H9 (cell line): ENCODE measurements around the gene RNF217. TPM values are rescaled to one million over a fixed set of nuclear protein-coding genes. Genes with fewer than 3 reads are reported as not detected.

ENCODE experiments used
- DNase-seq: peaks from one replicate; pipeline ENCODE4 v3.0.0-alpha.2; 2017
- H2AFZ ChIP-seq: one replicate; pipeline ENCODE4 v1.6.1; 2013; ENCODE audit warnings: mild to moderate bottlenecking, low read length, control low read depth, moderate library complexity
- H2AK5ac ChIP-seq: 2 replicates; pipeline ENCODE4 v1.6.1; 2013; ENCODE audit warnings: low read length, control low read depth, mixed read lengths; ENCODE audit not compliant: insufficient read length
- H2BK120ac ChIP-seq: one replicate; pipeline ENCODE4 v1.6.1; 2013; ENCODE audit warnings: low read depth, mild to moderate bottlenecking, low read length, control low read depth, inconsistent platforms; ENCODE audit not compliant: poor library complexity, severe bottlenecking
- H2BK12ac ChIP-seq: 2 replicates; pipeline ENCODE4 v1.6.1; 2013; ENCODE audit warnings: low read length, control low read depth, mixed read lengths, low read depth; ENCODE audit not compliant: insufficient read length
- H2BK15ac ChIP-seq: 2 replicates; pipeline ENCODE4 v1.6.1; 2013; ENCODE audit warnings: low read depth, low read length, control low read depth
- H2BK20ac ChIP-seq: one replicate; pipeline ENCODE4 v1.6.1; 2013; ENCODE audit warnings: low read depth, mild to moderate bottlenecking, low read length, control low read depth, inconsistent platforms; ENCODE audit not compliant: poor library complexity, severe bottlenecking
- H2BK5ac ChIP-seq: 2 replicates; pipeline ENCODE4 v1.6.1; 2013; ENCODE audit warnings: low read length, control low read depth, mixed read lengths; ENCODE audit not compliant: insufficient read length
- H3K14ac ChIP-seq: 2 replicates; pipeline ENCODE4 v1.6.1; 2013; ENCODE audit warnings: low read length, control low read depth; ENCODE audit not compliant: insufficient read depth
- H3K18ac ChIP-seq: 2 replicates; pipeline ENCODE4 v1.6.1; 2013; ENCODE audit warnings: low read depth, mild to moderate bottlenecking, mixed read lengths, low read length, control low read depth; ENCODE audit not compliant: insufficient read length
- H3K23ac ChIP-seq: 2 replicates; pipeline ENCODE4 v1.6.1; 2013; ENCODE audit warnings: low read length, control low read depth, mixed read lengths, low read depth; ENCODE audit not compliant: insufficient read length
- H3K23me2 ChIP-seq: 2 replicates; pipeline ENCODE4 v1.6.1; 2013; ENCODE audit warnings: low read depth, mild to moderate bottlenecking, mixed read lengths, low read length, control low read depth; ENCODE audit not compliant: insufficient read length, poor library complexity, severe bottlenecking
- H3K27ac ChIP-seq: 2 replicates; pipeline ENCODE4 v1.5.1; 2013; ENCODE audit warnings: low read length, control low read depth, mixed read lengths, low read depth; ENCODE audit not compliant: insufficient read length
- H3K27me3 ChIP-seq: 2 replicates; pipeline ENCODE4 v1.6.1; 2013; ENCODE audit warnings: low read length, control low read depth, inconsistent platforms; ENCODE audit not compliant: insufficient read depth
- H3K4ac ChIP-seq: 2 replicates; pipeline ENCODE4 v1.6.1; 2013; ENCODE audit warnings: low read depth, mild to moderate bottlenecking, control low read depth, inconsistent platforms, low read length, moderate library complexity
- H3K4me1 ChIP-seq: 2 replicates; pipeline ENCODE4 v1.6.1; 2013; ENCODE audit warnings: low read length, control low read depth, inconsistent platforms; ENCODE audit not compliant: insufficient read depth
- H3K4me2 ChIP-seq: 2 replicates; pipeline ENCODE4 v1.6.1; 2013; ENCODE audit warnings: low read length, control low read depth, mixed read lengths; ENCODE audit not compliant: insufficient read length, insufficient read depth
- H3K56ac ChIP-seq: 2 replicates; pipeline ENCODE4 v1.6.1; 2013; ENCODE audit warnings: low read depth, mild to moderate bottlenecking, mixed read lengths, low read length, control low read depth; ENCODE audit not compliant: insufficient read length
- H3K79me1 ChIP-seq: 2 replicates; pipeline ENCODE4 v1.6.1; 2013; ENCODE audit warnings: low read depth, mild to moderate bottlenecking, moderate library complexity, low read length, control low read depth, inconsistent platforms; ENCODE audit not compliant: insufficient read depth, poor library complexity, severe bottlenecking
- H3K79me2 ChIP-seq: 2 replicates; pipeline ENCODE4 v1.6.1; 2013; ENCODE audit warnings: low read length, control low read depth, inconsistent platforms; ENCODE audit not compliant: insufficient read depth
- H3K9ac ChIP-seq: 2 replicates; pipeline ENCODE4 v1.6.1; 2013; ENCODE audit warnings: low read length, control low read depth, mixed read lengths; ENCODE audit not compliant: insufficient read length; ENCODE audit errors: extremely low read depth
- H3K9me3 ChIP-seq: one replicate; pipeline ENCODE4 v1.6.1; 2013; ENCODE audit warnings: low read depth, low read length, inconsistent platforms; ENCODE audit not compliant: control insufficient read depth
- H3T11ph ChIP-seq: one replicate; pipeline ENCODE4 v1.6.1; 2013; ENCODE audit warnings: mild to moderate bottlenecking, low read length, control low read depth, inconsistent platforms
- H4K20me1 ChIP-seq: one replicate; pipeline ENCODE4 v1.6.1; 2013; ENCODE audit not compliant: control insufficient read depth, insufficient read length, insufficient read depth
- H4K5ac ChIP-seq: 2 replicates; pipeline ENCODE4 v1.6.1; 2013; ENCODE audit warnings: low read depth, mild to moderate bottlenecking, mixed read lengths, low read length, control low read depth; ENCODE audit not compliant: insufficient read length
- H4K8ac ChIP-seq: replicated peaks from 2 replicates; pipeline ENCODE4 v1.6.1; 2013; ENCODE audit warnings: low read length, control low read depth, mixed read lengths, low read depth; ENCODE audit not compliant: insufficient read length
- H4K91ac ChIP-seq: 2 replicates; pipeline ENCODE4 v1.6.1; 2013; ENCODE audit warnings: low read depth, mild to moderate bottlenecking, moderate library complexity, mixed read lengths, low read length, control low read depth; ENCODE audit not compliant: insufficient read length
- H3K27ac Mint-ChIP-seq, 3 experiments: 2 replicates in 2 of 3; 3 replicates in 1 of 3; pipeline ENCODE4 v1.8.0; 2020 to 2021; ENCODE audit warnings: mixed read lengths in 3 of 3, mild to moderate bottlenecking in 1 of 3, moderate library complexity in 1 of 3
- H3K27me3 Mint-ChIP-seq: 2 replicates; pipeline ENCODE4 v1.8.0; 2021; ENCODE audit warnings: low read depth, mild to moderate bottlenecking, moderate library complexity, mixed read lengths
- H3K36me3 Mint-ChIP-seq, 3 experiments: 2 replicates in 2 of 3; 3 replicates in 1 of 3; pipeline ENCODE4 v1.8.0; 2020 to 2021; ENCODE audit warnings: low read depth in 3 of 3, mixed read lengths in 3 of 3; ENCODE audit not compliant: insufficient read depth in 1 of 3
- H3K4me1 Mint-ChIP-seq, 2 experiments: 2 replicates each; pipeline ENCODE4 v1.8.0; 2020; ENCODE audit warnings: mixed read lengths in 2 of 2
- H3K4me3 Mint-ChIP-seq, 2 experiments: 2 replicates in 1 of 2; 3 replicates in 1 of 2; pipeline ENCODE4 v1.8.0; 2020 to 2021; ENCODE audit warnings: mild to moderate bottlenecking in 2 of 2, mixed read lengths in 2 of 2, moderate library complexity in 1 of 2
- H3K9me3 Mint-ChIP-seq, 2 experiments: 2 replicates in 1 of 2; 3 replicates in 1 of 2; pipeline ENCODE4 v1.8.0; 2020; ENCODE audit warnings: mild to moderate bottlenecking in 2 of 2, mixed read lengths in 2 of 2, moderate library complexity in 1 of 2
- CTCF ChIP-seq: fragments of 200-600 bp; sonication (generic); conservative IDR thresholded peaks from 3 replicates; pipeline ENCODE4 v1.8.0; 2021; ENCODE audit warnings: antibody characterized with exemption, mild to moderate bottlenecking
- WGBS: extraction: QIAGEN DNeasy Blood & Tissue Kit; methylation state at CpG from one replicate; pipeline ENCODE4 v1.1.7; 2013; ENCODE audit warnings: missing lambda C conversion rate, low lambda C conversion rate, mixed read lengths; ENCODE audit not compliant: insufficient read length; ENCODE audit errors: extremely low coverage; 5-methylcytosine and 5-hydroxymethylcytosine counted together
- total RNA-seq: library from RNA; stranded (reverse); gene quantifications from 2 replicates; pipeline ENCODE4 v1.2.1, GENCODE V29; 2021

The RNF217 gene
- total RNA-seq, 1 experiment from 2014 or later = 9.6 TPM

GRCh38 chr6:125027287-125027686 is 65.0 kb downstream of the RNF217 start:
- H3K18ac ChIP-seq = no peak overlapping the region
- Mint-ChIP-seq H3K4me3 (no peak overlapping the region), H3K36me3 (peaks cover 11 to 22% (median 14%) of the 10 kb centered on the region in 3 experiments; a peak in 6 of 7 replicates), H3K27me3 (no peaks in the 10 kb centered on the region), H3K9me3 (peaks cover 7% of the 10 kb centered on the region in 2 experiments; a peak in 2 of 5 replicates), H3K27ac (no peak overlapping the region), H3K4me1 (peaks cover 5% of the 10 kb centered on the region in 2 experiments)
- no peak overlapping the region for H4K5ac ChIP-seq
- no peak overlapping the region for H4K91ac ChIP-seq
- no peak overlapping the region for H3K27ac ChIP-seq
- H3K27me3 ChIP-seq = no peaks in the 10 kb centered on the region
- no peaks in the 10 kb centered on the region for H3K79me2 ChIP-seq
- no peak for TF ChIP-seq CTCF
- H3K79me1 ChIP-seq = no peaks in the 10 kb centered on the region
- no peak overlapping the region for H2BK12ac ChIP-seq
- H3K4me2 ChIP-seq = no peak overlapping the region
- peaks cover 2% of the 10 kb centered on the region; the same call in 1 of the 2 replicates for H3K4me1 ChIP-seq
- H2BK20ac ChIP-seq = no peak overlapping the region
- no peak overlapping the region for H2BK120ac ChIP-seq
- H4K8ac ChIP-seq = no peak overlapping the region
- H3K23ac ChIP-seq = no peak overlapping the region
- H3K9me3 ChIP-seq = no peaks in the 10 kb centered on the region
- no peak overlapping the region for H2BK5ac ChIP-seq
- H3K14ac ChIP-seq = no peak overlapping the region
- no peak overlapping the region for H3T11ph ChIP-seq
- no peak overlapping the region for H2AFZ ChIP-seq
- no CpG with 5 or more reads among the region's 3 CpGs for WGBS
- no peak overlapping the region for H3K9ac ChIP-seq
- no peak overlapping the region for H2BK15ac ChIP-seq
- no peaks in the 10 kb centered on the region for H3K23me2 ChIP-seq
- H3K4ac ChIP-seq = no peak overlapping the region
- H3K56ac ChIP-seq = no peak overlapping the region
- no peak for DNase-seq
- no peak overlapping the region for H2AK5ac ChIP-seq
- no peaks in the 10 kb centered on the region for H4K20me1 ChIP-seq
